Endometrial microvascular endothelial cells (primary cell): ENCODE data around the gene EXOG. TPM values are rescaled to one million over a fixed set of nuclear protein-coding genes. Genes with fewer than 3 reads are reported as not detected.

ENCODE experiments used
- in situ Hi-C: cut with HindIII; loops from 2 replicates; pipeline ENCODE4 v1.10.0; 2017; ENCODE audit warnings: low sequenced_read_pairs, low pct_unique_long_range_greater_than_20kb; ENCODE audit errors: inconsistent ontology term
- total RNA-seq: library from RNA; depleted of rRNA; stranded (reverse); fragments of >200 nt; gene quantifications from one replicate; pipeline ENCODE4 v1.2.3, GENCODE V29; 2015; ENCODE audit errors: inconsistent ontology term

The EXOG gene
- total RNA-seq, 1 donor from 2014 or later = 14.7 TPM

DNA sequence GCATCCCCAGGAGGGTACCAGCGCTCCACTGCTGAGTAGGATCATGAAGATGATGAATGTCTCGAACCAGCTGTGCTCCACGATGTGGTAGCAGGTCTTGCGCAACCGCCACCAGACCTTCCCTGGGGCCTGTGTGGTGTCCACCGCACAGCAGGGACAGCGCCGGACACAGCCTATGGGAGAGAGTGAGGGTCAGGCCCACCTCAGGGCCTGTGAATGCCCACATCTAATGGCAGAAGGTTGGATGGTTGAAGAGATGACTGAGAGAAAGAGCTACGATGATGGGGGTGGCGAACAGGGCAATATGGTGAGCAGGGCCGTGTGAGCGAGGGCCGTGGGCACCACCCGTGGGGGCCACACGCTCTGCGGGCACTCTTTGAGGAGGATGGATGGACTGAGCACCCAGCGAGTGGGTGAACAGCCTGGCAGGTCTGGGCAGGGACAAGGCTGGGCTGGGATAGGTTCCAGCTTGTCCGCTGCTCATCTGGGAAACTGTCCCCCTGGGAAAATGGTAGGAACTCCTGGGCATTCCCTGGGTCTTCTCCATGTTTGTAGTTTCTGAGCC lies 79.2 kb downstream of the EXOG start:
- in situ Hi-C loops = no loop called here

Other genes starting within 250 kb of the EXOG start
- gene SLC22A13, start 230.5 kb upstream of the EXOG start, total RNA-seq = not detected
- not detected for gene SLC22A14, start 214.0 kb upstream of the EXOG start, total RNA-seq
- 0.84 TPM for gene XYLB, start 149.6 kb upstream of the EXOG start, total RNA-seq
- gene ACVR2B, start 42.5 kb upstream of the EXOG start, total RNA-seq = 0.28 TPM
- gene SCN5A, start 153.3 kb downstream of the EXOG start, total RNA-seq = 2.4 TPM